Neuron (in vitro differentiated cells): Measurements from ENCODE around the gene F2RL3.
"Not testable (repeated sequence)": the region's sequence is repeated elsewhere in the genome, so short reads cannot be mapped to it uniquely, and the experiment has no call there.

Experiments
- H2AFZ ChIP-seq: one replicate; pipeline ENCODE4 v1.6.1; 2013; ENCODE audit warnings: low read depth, mild to moderate bottlenecking, inconsistent platforms, low read length, moderate library complexity
- H3K27me3 ChIP-seq: one replicate; pipeline ENCODE4 v1.6.1; 2013; ENCODE audit warnings: low read length; ENCODE audit not compliant: insufficient read depth
- H3K36me3 ChIP-seq: one replicate; pipeline ENCODE4 v1.6.1; 2013; ENCODE audit warnings: low read length; ENCODE audit not compliant: insufficient read depth
- H3K4me1 ChIP-seq: one replicate; pipeline ENCODE4 v1.6.1; 2013; ENCODE audit warnings: low read length; ENCODE audit not compliant: insufficient read depth
- H3K4me3 ChIP-seq: 2 replicates; pipeline ENCODE4 v1.5.1; 2013; ENCODE audit warnings: mild to moderate bottlenecking, low read length, moderate library complexity
- H3K9me3 ChIP-seq: one replicate; pipeline ENCODE4 v1.6.1; 2013; ENCODE audit warnings: low read length

F2RL3 gene

GRCh38 chr19:16922592-16922934 is 33.8 kb downstream of the F2RL3 start:
- H3K4me3 ChIP-seq, result no peak overlapping the region
- H3K4me1 ChIP-seq, result no peaks in the 10 kb centered on the region
- no peaks in the 10 kb centered on the region for H3K27me3 ChIP-seq
- H3K9me3 ChIP-seq, result peaks cover 11% of the 10 kb centered on the region
- H3K36me3 ChIP-seq, result no peaks in the 10 kb centered on the region
- H2AFZ ChIP-seq, result no peak overlapping the region

GRCh38 chr19:16922949-16923348 is 34.1 kb downstream of the F2RL3 start:
- Histone ChIP-seq H3K36me3 (no peaks in the 10 kb centered on the region), H3K27me3 (no peaks in the 10 kb centered on the region), H3K9me3 (peaks cover 14% of the 10 kb centered on the region), H2AFZ (no peak overlapping the region), H3K4me1 (no peaks in the 10 kb centered on the region), H3K4me3 (no peak overlapping the region)

DNA sequence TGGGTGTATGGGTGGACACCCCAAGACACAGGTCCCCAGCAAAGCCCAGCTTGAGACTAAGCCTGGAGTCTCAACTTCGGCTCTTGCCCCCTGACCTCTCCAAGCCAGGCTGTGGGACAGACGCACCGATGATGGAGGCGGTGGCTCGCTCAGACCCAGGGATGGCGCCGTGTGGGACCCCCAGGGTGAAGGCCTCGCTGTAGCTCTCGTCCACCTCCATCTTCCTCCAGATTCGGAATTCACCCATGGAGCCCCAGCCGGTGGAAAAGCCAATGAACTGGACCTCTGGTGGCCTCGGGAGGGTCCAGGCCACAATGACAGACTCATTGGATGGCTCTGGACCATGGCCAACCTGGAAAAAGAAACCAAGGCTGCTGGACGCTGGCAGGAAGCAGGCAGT is 39.1 kb downstream of the F2RL3 start:
- H3K36me3 ChIP-seq, result no peaks in the 10 kb centered on the region
- H3K4me1 ChIP-seq, result no peaks in the 10 kb centered on the region
- no peak overlapping the region for H2AFZ ChIP-seq
- H3K4me3 ChIP-seq, result no peak overlapping the region
- no peaks in the 10 kb centered on the region for H3K27me3 ChIP-seq
- peaks cover 16% of the 10 kb centered on the region for H3K9me3 ChIP-seq

DNA sequence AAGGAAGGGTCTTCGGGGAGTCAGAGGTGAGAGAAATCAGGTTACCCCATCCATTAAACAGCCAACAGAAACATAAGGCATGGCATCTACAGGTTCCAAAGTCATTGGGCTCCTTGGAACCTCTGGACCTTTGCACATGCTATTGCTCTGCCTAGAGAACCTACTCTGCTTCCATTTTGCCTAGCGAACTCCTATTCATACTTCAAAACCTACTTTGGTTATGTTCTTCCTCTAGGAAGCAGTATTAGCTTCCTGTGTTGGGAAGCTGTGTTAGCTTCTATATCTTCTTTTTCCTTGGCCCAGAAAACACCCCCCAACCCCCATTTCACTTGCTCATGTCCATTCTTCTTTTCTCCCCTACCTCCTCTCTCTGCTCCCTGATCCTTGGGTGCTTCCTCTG is 39.6 kb downstream of the F2RL3 start:
- no peaks in the 10 kb centered on the region for H3K36me3 ChIP-seq
- no peaks in the 10 kb centered on the region for H3K4me1 ChIP-seq
- H3K27me3 ChIP-seq, result no peaks in the 10 kb centered on the region
- no peak overlapping the region for H3K4me3 ChIP-seq
- no peak overlapping the region for H2AFZ ChIP-seq
- peaks cover 16% of the 10 kb centered on the region for H3K9me3 ChIP-seq

GRCh38 chr19:16928916-16929315 is 40.1 kb downstream of the F2RL3 start:
- H3K36me3 ChIP-seq, result no peaks in the 10 kb centered on the region

GRCh38 chr19:16930753-16931152 is 42.0 kb downstream of the F2RL3 start:
- Histone ChIP-seq H3K9me3 (peaks cover 9% of the 10 kb centered on the region), H3K4me3 (no peak overlapping the region), H3K27me3 (no peaks in the 10 kb centered on the region), H2AFZ (no peak overlapping the region), H3K4me1 (no peaks in the 10 kb centered on the region), H3K36me3 (no peaks in the 10 kb centered on the region)

More at GRCh38 chr19:16928916-16929315, 40.1 kb downstream of the F2RL3 start:
- no peak overlapping the region for H2AFZ ChIP-seq
- peaks cover 16% of the 10 kb centered on the region for H3K9me3 ChIP-seq
- no peak overlapping the region for H3K4me3 ChIP-seq
- H3K4me1 ChIP-seq, result no peaks in the 10 kb centered on the region
- no peaks in the 10 kb centered on the region for H3K27me3 ChIP-seq

- no peaks in the 10 kb centered on the region for H3K4me1 ChIP-seq
- H3K36me3 ChIP-seq, result no peaks in the 10 kb centered on the region
- H3K27me3 ChIP-seq, result no peaks in the 10 kb centered on the region
- no peak overlapping the region for H2AFZ ChIP-seq
- no peak overlapping the region for H3K4me3 ChIP-seq
- H3K9me3 ChIP-seq, result peaks cover 9% of the 10 kb centered on the region
Measured at GRCh38 chr19:16931306-16931705, 42.5 kb downstream of the F2RL3 start.

GRCh38 chr19:16934489-16934888 is 45.7 kb downstream of the F2RL3 start:
- no peak overlapping the region for H3K4me3 ChIP-seq
- no peaks in the 10 kb centered on the region for H3K27me3 ChIP-seq
- H2AFZ ChIP-seq, result no peak overlapping the region
- no peaks in the 10 kb centered on the region for H3K4me1 ChIP-seq
- no peaks in the 10 kb centered on the region for H3K9me3 ChIP-seq
- no peaks in the 10 kb centered on the region for H3K36me3 ChIP-seq

GRCh38 chr19:16936901-16937300 is 48.1 kb downstream of the F2RL3 start:
- H3K27me3 ChIP-seq, result no peaks in the 10 kb centered on the region
- no peaks in the 10 kb centered on the region for H3K4me1 ChIP-seq
- H3K36me3 ChIP-seq, result no peaks in the 10 kb centered on the region
- H3K9me3 ChIP-seq, result no peaks in the 10 kb centered on the region
- no peak overlapping the region for H2AFZ ChIP-seq
- H3K4me3 ChIP-seq, result no peak overlapping the region

DNA sequence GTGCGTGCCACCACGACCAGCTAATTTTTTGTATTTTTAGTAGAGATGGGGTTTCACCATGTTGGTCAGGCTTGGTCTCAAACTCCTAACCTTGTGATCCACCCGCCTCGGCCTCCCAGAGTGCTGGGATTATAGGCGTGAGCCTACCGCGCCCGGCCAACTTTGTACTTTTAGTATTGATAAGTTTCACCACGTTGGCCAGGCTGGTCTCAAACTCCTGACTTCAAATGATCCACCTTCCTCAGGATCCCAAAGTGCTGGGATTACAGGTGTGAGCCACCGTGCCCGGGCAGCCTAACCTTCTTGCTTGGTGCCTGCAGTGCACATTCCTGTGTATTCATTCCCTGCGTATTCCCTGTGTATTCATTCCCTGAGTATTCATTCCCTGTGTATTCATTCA is 49.0 kb downstream of the F2RL3 start:
- H3K27me3 ChIP-seq, H3K4me1 ChIP-seq, H3K36me3 ChIP-seq, H3K9me3 ChIP-seq, H2AFZ ChIP-seq, H3K4me3 ChIP-seq: not testable (repeated sequence)

- H3K4me1 ChIP-seq, result no peaks in the 10 kb centered on the region
- no peaks in the 10 kb centered on the region for H3K27me3 ChIP-seq
- no peaks in the 10 kb centered on the region for H3K36me3 ChIP-seq
- H2AFZ ChIP-seq, result no peak overlapping the region
- no peaks in the 10 kb centered on the region for H3K9me3 ChIP-seq
- H3K4me3 ChIP-seq, result no peak overlapping the region
Measured at GRCh38 chr19:16938211-16938610, 49.4 kb downstream of the F2RL3 start.

GRCh38 chr19:16940063-16940462 is 51.3 kb downstream of the F2RL3 start:
- not testable (repeated sequence) for H3K27me3 ChIP-seq

GRCh38 chr19:16940626-16941025 is 51.8 kb downstream of the F2RL3 start:
- H2AFZ ChIP-seq, result no peak overlapping the region
- H3K9me3 ChIP-seq, result no peaks in the 10 kb centered on the region
- no peak overlapping the region for H3K4me3 ChIP-seq
- no peaks in the 10 kb centered on the region for H3K4me1 ChIP-seq
- H3K36me3 ChIP-seq, result no peaks in the 10 kb centered on the region
- H3K27me3 ChIP-seq, result no peaks in the 10 kb centered on the region

More at GRCh38 chr19:16940063-16940462, 51.3 kb downstream of the F2RL3 start:
- H3K9me3 ChIP-seq, H2AFZ ChIP-seq, H3K4me1 ChIP-seq, H3K4me3 ChIP-seq, H3K36me3 ChIP-seq: not testable (repeated sequence)
